Epithelial cell of proximal tubule (primary cell): ENCODE results near the gene KSR2. TPM values are rescaled to one million over a fixed set of nuclear protein-coding genes. Genes with fewer than 3 reads are reported as not detected.

ENCODE experiments used
- DNase-seq: peaks from one replicate; pipeline ENCODE4 v3.0.0-alpha.2; 2011; ENCODE audit warnings: low read depth
- H3K4me3 ChIP-seq: 2 replicates; pipeline ENCODE4 v1.5.1; 2011; ENCODE audit warnings: low read depth, mild to moderate bottlenecking, low read length
- total RNA-seq: library from RNA; depleted of rRNA; stranded (reverse); fragments of >200 nt; gene quantifications from 2 replicates; pipeline ENCODE4 v1.2.3, GENCODE V29; 2015
- TF ChIP-seq, protein P1 (sequence below): conservative IDR thresholded peaks from 2 replicates; pipeline ENCODE4 v1.5.1; 2012; ENCODE audit warnings: low read depth, mild to moderate bottlenecking, low read length

The KSR2 gene
- total RNA-seq, 1 donor from 2014 or later: 0.29 TPM

DNA sequence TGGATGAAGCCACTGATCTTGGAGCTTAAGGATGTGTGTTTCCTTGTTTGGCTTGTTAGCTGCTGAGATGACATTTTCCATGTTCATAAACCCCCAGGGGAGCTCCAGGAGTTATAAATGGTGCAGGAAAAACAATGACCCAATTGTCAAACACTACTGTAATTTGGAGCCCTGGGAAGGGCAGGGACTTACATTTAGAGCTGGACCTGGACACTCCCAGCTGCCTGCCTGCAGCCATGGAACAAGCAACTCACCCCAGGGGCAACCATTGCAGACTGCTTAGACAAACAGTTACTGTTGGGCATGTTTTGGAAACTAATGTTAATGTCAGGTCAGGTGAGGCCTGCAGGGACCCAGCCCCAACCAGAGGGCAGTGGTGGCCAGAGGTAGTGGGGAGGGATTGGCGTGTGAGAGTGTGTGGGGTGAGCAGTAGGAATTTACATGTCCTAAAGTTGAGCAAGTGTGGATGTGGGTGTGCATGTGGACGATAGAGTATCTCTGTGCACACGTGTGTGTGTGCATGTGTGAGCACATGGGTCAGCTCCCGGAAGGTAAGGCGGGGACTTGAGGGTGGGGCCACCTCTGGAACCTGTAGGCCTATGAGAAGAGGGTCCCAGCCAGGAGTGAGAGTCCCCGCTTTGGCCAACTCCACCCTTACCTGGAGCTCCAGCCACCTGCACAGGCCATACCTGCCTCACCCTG lies 521.0 kb downstream of the KSR2 start:
- H3K4me3 ChIP-seq: no peak overlapping the region
- TF ChIP-seq, protein P1, sequence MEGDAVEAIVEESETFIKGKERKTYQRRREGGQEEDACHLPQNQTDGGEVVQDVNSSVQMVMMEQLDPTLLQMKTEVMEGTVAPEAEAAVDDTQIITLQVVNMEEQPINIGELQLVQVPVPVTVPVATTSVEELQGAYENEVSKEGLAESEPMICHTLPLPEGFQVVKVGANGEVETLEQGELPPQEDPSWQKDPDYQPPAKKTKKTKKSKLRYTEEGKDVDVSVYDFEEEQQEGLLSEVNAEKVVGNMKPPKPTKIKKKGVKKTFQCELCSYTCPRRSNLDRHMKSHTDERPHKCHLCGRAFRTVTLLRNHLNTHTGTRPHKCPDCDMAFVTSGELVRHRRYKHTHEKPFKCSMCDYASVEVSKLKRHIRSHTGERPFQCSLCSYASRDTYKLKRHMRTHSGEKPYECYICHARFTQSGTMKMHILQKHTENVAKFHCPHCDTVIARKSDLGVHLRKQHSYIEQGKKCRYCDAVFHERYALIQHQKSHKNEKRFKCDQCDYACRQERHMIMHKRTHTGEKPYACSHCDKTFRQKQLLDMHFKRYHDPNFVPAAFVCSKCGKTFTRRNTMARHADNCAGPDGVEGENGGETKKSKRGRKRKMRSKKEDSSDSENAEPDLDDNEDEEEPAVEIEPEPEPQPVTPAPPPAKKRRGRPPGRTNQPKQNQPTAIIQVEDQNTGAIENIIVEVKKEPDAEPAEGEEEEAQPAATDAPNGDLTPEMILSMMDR: no peak
- no peak for DNase-seq

GRCh38 chr12:117444781-117445180 lies 524.0 kb downstream of the KSR2 start:
- TF ChIP-seq, protein P1: no peak
- DNase-seq: no peak
- H3K4me3 ChIP-seq: no peak overlapping the region

DNA sequence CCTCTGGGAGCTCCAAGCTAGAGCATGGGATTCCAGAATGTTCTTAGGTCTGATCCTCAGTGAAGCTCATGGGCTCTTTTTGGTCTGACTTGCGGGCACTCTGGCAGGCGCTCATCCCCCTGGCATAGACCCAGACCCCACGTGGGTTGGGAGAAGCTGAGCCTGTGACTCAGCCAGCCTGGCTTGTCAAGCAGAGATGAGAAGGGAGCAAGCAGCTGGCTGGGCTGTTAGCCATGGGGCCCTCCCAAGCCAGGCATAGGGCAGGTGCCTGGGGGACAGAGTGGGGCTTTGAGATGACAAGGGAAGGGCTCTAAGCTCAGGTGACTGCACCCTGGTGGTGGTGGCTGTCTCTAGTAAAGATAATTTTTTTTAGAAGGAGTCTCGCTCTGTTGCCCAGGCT lies 527.0 kb downstream of the KSR2 start:
- TF ChIP-seq, protein P1: no peak
- peak; percentile 15 for DNase-seq
- H3K4me3 ChIP-seq: no peak overlapping the region

DNA sequence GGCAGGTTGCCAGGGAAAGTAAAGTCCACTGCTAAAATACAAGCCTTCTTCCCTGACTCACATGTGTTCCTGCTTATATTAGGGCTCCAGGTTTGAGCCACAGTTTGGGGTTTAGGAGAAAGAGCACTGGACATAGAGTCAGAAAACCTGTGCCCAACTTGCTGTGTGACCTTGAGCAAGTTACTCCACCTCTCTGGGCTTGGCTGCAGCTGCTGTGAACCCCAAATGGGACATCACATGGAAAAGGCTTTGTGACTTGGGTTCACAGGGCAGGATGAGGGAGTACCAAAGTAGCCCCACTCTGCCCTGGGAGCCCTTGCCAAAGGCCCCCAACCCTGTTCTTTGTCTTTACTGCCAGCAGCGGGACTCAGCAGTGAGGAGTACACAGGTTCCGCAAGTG lies 528.4 kb downstream of the KSR2 start:
- no peak for DNase-seq
- TF ChIP-seq, protein P1: no peak
- H3K4me3 ChIP-seq: no peak overlapping the region

DNA sequence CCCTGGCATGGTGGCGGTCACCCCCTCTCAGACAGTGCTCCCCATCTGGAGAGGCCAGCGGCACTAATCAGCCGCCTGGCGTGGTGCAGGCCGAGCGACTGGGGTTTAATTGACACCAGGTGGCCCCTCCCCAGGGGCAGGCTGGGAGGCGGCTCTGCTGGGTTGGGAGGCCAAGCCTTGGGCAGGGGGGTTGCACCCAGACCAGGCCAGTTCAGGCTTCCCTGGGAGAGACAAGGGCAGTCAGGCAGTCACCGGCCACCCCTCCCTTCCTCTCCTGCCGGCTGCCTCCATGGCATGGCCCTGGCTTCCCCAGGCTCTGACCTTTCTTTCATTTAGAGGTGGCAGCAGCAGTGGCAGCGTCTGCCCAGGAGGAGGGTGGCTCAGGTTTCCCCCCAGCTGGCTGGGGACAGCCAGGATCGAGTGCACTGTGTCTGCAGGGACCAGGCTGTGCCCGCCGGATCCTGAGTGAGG lies 529.2 kb downstream of the KSR2 start:
- TF ChIP-seq, protein P1: no peak
- DNase-seq: no peak
- H3K4me3 ChIP-seq: no peak overlapping the region

- TF ChIP-seq, protein P1: no peak
- DNase-seq: no peak
Observed at GRCh38 chr12:117438809-117439208, 530.0 kb downstream of the KSR2 start.

More at GRCh38 chr12:117438809-117439208, 530.0 kb downstream of the KSR2 start:
- H3K4me3 ChIP-seq: no peak overlapping the region
